ENCODE results near the gene PGBD5. TPM values are rescaled to one million over a fixed set of nuclear protein-coding genes. Genes with fewer than 3 reads are reported as not detected.

The PGBD5 gene
- total RNA-seq, 5 donors from 2014 or later (not counting 1 experiment from before 2014, with no cell fraction given) = 0.03 to 0.09 (median 0.09) TPM; not detected in 2

DNA sequence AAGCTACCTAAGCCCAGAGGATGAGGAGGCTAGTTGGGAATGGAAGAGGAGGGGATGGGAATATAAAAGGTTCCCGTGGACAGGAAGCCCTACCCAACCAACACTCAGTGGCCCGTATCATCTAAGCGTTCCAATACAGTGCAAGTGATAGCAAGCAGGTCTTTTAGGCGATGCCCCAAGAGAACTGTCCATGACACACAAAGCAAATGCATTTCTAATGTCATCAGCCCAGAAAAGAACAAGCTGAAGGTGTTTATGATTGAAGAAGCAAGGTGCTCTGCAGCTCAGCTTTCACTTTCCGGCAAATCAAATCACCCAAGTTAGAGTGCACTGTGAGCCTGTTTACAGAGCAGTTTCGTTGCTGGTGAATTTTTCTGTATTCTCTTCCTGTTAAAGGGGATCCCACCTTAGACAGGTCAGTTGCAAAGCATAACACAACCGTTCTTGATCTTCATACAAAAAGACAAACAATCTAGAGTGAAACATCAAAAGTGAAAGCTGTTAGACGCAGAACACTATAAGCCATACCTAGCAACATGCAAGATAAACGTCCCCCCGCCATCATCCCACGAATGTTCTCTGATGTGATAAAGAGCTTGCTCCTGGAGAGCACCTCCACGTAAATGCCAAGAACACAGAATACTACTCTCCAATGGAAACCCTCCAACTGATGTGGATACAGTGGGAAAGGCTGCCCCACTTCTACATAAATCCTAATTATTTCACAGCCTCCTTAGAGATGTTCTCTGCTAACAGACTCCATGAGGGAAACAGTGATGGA, 54.0 kb downstream of the PGBD5 start:
- DNase-seq (no peak), ATAC-seq (replicated peaks in 1 of 4) (no peak)
- Mint-ChIP-seq H3K4me3 (no peak overlapping the region), H3K27me3 (peaks cover 9 to 14% of the 10 kb centered on the region in 2 donors), H3K27ac (no peak overlapping the region), H3K9me3 (no peaks in the 10 kb centered on the region), H3K4me1 (no peaks in the 10 kb centered on the region), H3K36me3 (no peaks in the 10 kb centered on the region)
- H3K4me3 ChIP-seq (ENCODE audit: control insufficient read depth in 1 of 2, extremely low read depth in 1 of 2, low read length in 1 of 2) = no peak overlapping the region
- POLR2A ChIA-PET = interaction anchor here in 1 of 2 donors (0.6 kb wide), 1 partner anchor 519 kb away, joined by 7 read pairs; no protein-coding TSS in a partner anchor
- H3K9me3 ChIP-seq = no peaks in the 10 kb centered on the region
- peaks cover 0 to 18% of the 10 kb centered on the region in 2 experiments for H3K27me3 ChIP-seq (replicated peaks in 1 of 2; ENCODE audit: control insufficient read depth in 2 of 2, extremely low read depth in 1 of 2, insufficient read depth in 2 of 2, low read length in 1 of 2)
- no peaks in the 10 kb centered on the region for H3K36me3 ChIP-seq (ENCODE audit: control insufficient read depth in 2 of 2, extremely low read depth in 1 of 2, insufficient read depth in 1 of 2, low read length in 1 of 2)
- WGBS (ENCODE audit: insufficient coverage) = 86% methylated on average over 1 of the region's 12 CpGs
- no peak overlapping the region for H3K27ac ChIP-seq (ENCODE audit: low read length)
- no peaks in the 10 kb centered on the region for H3K4me1 ChIP-seq (ENCODE audit: control insufficient read depth in 1 of 2, extremely low read depth in 1 of 2, insufficient read depth in 2 of 2, low read length in 2 of 2)
- CTCF ChIA-PET = no interaction called here

DNA sequence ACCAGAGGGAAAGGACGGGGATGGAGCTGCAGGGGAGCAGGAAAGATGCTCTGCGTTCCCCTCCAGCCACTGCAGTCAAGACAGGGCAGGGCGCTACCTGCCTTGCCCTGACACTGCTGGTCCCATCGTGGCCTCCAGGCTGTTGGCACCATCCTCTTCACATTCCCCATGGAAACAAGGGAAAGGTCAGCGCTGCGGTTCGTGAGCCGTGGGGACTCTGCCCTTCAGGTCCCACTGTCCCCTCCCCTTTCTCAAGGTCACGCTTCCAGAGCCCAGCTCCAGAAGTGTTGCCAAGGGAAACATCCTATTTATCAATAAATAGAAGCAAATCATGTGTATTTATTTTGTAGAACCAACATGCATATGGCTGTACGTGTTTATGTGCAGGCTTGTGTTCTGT, 56.0 kb downstream of the PGBD5 start:
- Mint-ChIP-seq H3K4me1 (no peaks in the 10 kb centered on the region), H3K27ac (no peak overlapping the region), H3K36me3 (no peaks in the 10 kb centered on the region), H3K4me3 (no peak overlapping the region), H3K27me3 (peaks cover 16 to 18% of the 10 kb centered on the region in 2 donors), H3K9me3 (no peaks in the 10 kb centered on the region)
- ChIA-PET POLR2A (no interaction called here), CTCF (no interaction called here)
- H3K4me1 ChIP-seq (ENCODE audit: control insufficient read depth in 1 of 2, extremely low read depth in 1 of 2, insufficient read depth in 2 of 2, low read length in 2 of 2) = no peaks in the 10 kb centered on the region
- DNase-seq (no peak), ATAC-seq (replicated peaks in 1 of 4) (no peak)
- WGBS (ENCODE audit: insufficient coverage) = 75% methylated on average over 6 of the region's 10 CpGs
- H3K4me3 ChIP-seq (ENCODE audit: control insufficient read depth in 1 of 2, extremely low read depth in 1 of 2, low read length in 1 of 2) = no peak overlapping the region
- H3K36me3 ChIP-seq (ENCODE audit: control insufficient read depth in 2 of 2, extremely low read depth in 1 of 2, insufficient read depth in 1 of 2, low read length in 1 of 2) = no peaks in the 10 kb centered on the region
- H3K27me3 ChIP-seq (replicated peaks in 1 of 2; ENCODE audit: control insufficient read depth in 2 of 2, extremely low read depth in 1 of 2, insufficient read depth in 2 of 2, low read length in 1 of 2) = peaks cover 0 to 12% of the 10 kb centered on the region in 2 experiments
- no peaks in the 10 kb centered on the region for H3K9me3 ChIP-seq
- H3K27ac ChIP-seq (ENCODE audit: low read length) = no peak overlapping the region

DNA sequence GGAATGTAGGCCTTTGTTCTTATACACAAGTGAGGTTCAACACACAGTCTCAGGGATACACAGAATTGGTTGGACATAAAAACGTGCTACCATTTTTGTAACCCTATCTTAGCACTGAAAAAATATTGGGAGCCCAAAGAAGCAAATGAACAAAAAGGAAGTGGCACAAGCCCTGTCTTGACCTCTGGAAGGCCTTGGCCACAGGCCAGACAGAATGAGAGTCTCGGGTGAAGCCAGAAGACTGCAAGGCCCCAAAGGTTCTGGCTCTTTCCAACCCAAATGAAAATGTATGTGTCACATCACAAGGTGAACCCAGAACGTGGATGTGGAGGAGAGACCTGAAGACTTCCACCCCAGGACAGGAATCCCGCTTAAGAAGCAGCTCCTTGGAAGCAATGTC, 57.3 kb downstream of the PGBD5 start:
- Histone ChIP-seq H3K9me3 (no peaks in the 10 kb centered on the region), H3K4me3 (ENCODE audit: control insufficient read depth in 1 of 2, extremely low read depth in 1 of 2, low read length in 1 of 2) (no peak overlapping the region), H3K4me1 (ENCODE audit: control insufficient read depth in 1 of 2, extremely low read depth in 1 of 2, insufficient read depth in 2 of 2, low read length in 2 of 2) (no peaks in the 10 kb centered on the region), H3K27ac (ENCODE audit: low read length) (no peak overlapping the region), H3K27me3 (replicated peaks in 1 of 2; ENCODE audit: control insufficient read depth in 2 of 2, extremely low read depth in 1 of 2, insufficient read depth in 2 of 2, low read length in 1 of 2) (peaks cover 0 to 14% of the 10 kb centered on the region in 2 experiments), H3K36me3 (ENCODE audit: control insufficient read depth in 2 of 2, extremely low read depth in 1 of 2, insufficient read depth in 1 of 2, low read length in 1 of 2) (no peaks in the 10 kb centered on the region)
- H3K36me3 Mint-ChIP-seq = no peaks in the 10 kb centered on the region
- no peaks in the 10 kb centered on the region for H3K4me1 Mint-ChIP-seq
- H3K27me3 Mint-ChIP-seq = peaks cover 14 to 16% of the 10 kb centered on the region in 2 donors
- CTCF ChIA-PET = no interaction called here
- DNase-seq (no peak), ATAC-seq (replicated peaks in 1 of 4) (no peak)
- WGBS (ENCODE audit: insufficient coverage) = 85% methylated on average over 2 of the region's 4 CpGs
- POLR2A ChIA-PET = no interaction called here
- H3K9me3 Mint-ChIP-seq = no peaks in the 10 kb centered on the region
- no peak overlapping the region for H3K27ac Mint-ChIP-seq
- H3K4me3 Mint-ChIP-seq = no peak overlapping the region

DNA sequence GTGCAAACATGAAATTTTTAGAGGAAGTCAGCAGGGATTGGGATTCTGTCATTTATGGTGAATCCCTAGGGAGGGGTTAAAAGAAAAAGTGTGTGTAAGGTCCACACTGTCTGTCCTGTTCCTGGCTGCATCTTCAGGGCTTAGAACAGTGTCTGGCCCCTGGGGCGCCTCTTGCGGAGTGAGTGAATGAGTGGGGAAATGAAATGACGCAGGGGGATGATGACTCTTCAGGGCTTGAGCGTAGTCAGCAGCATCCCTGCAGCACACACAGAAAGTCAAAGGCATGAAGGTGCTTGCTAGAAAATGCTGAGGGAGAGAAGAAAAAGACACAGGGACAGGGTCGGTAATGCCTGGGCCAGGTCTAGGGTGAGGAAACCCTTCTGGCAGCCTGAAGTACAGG, 57.8 kb downstream of the PGBD5 start:
- ChIA-PET CTCF (no interaction called here), POLR2A (no interaction called here)
- no peaks in the 10 kb centered on the region for H3K9me3 Mint-ChIP-seq
- Histone ChIP-seq H3K36me3 (ENCODE audit: control insufficient read depth in 2 of 2, extremely low read depth in 1 of 2, insufficient read depth in 1 of 2, low read length in 1 of 2) (no peaks in the 10 kb centered on the region), H3K9me3 (no peaks in the 10 kb centered on the region), H3K4me3 (ENCODE audit: control insufficient read depth in 1 of 2, extremely low read depth in 1 of 2, low read length in 1 of 2) (no peak overlapping the region), H3K27me3 (replicated peaks in 1 of 2; ENCODE audit: control insufficient read depth in 2 of 2, extremely low read depth in 1 of 2, insufficient read depth in 2 of 2, low read length in 1 of 2) (peaks cover 0 to 14% of the 10 kb centered on the region in 2 experiments), H3K27ac (ENCODE audit: low read length) (no peak overlapping the region), H3K4me1 (ENCODE audit: control insufficient read depth in 1 of 2, extremely low read depth in 1 of 2, insufficient read depth in 2 of 2, low read length in 2 of 2) (no peaks in the 10 kb centered on the region)
- H3K4me3 Mint-ChIP-seq = no peak overlapping the region
- H3K4me1 Mint-ChIP-seq = no peaks in the 10 kb centered on the region
- peaks cover 14 to 19% of the 10 kb centered on the region in 2 donors for H3K27me3 Mint-ChIP-seq
- WGBS (ENCODE audit: insufficient coverage) = 71% methylated on average over 5 of the region's 5 CpGs
- no peak for DNase-seq
- H3K36me3 Mint-ChIP-seq = no peaks in the 10 kb centered on the region
- no peak for ATAC-seq (replicated peaks in 1 of 4)
- no peak overlapping the region for H3K27ac Mint-ChIP-seq

DNA sequence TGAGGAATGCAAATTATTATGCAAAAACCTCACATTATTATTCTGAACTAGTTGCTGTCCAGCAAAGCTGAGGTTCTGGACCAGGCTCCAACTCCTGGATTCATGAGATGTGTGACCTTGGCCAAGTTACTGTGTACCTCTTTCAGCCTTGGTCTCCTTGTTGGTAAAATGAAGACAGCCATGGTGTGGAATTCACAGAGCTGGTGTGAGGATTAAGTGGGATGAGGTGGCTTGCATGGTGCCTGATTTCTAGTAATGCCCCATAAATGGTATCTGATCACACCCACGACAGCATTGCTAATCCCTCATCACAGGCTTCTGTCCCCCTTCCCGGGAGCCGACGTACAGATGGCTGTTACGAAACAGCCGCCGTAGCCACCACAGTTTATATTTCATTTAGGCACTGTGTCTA, 59.6 kb downstream of the PGBD5 start:
- Mint-ChIP-seq H3K36me3 (no peaks in the 10 kb centered on the region), H3K4me3 (no peak overlapping the region), H3K27me3 (peaks cover 16 to 23% of the 10 kb centered on the region in 2 donors), H3K9me3 (no peaks in the 10 kb centered on the region), H3K4me1 (no peaks in the 10 kb centered on the region), H3K27ac (no peak overlapping the region)
- Histone ChIP-seq H3K4me1 (ENCODE audit: control insufficient read depth in 1 of 2, extremely low read depth in 1 of 2, insufficient read depth in 2 of 2, low read length in 2 of 2) (no peaks in the 10 kb centered on the region), H3K27ac (ENCODE audit: low read length) (no peak overlapping the region), H3K9me3 (no peaks in the 10 kb centered on the region), H3K4me3 (ENCODE audit: control insufficient read depth in 1 of 2, extremely low read depth in 1 of 2, low read length in 1 of 2) (no peak overlapping the region), H3K36me3 (ENCODE audit: control insufficient read depth in 2 of 2, extremely low read depth in 1 of 2, insufficient read depth in 1 of 2, low read length in 1 of 2) (no peaks in the 10 kb centered on the region), H3K27me3 (replicated peaks in 1 of 2; ENCODE audit: control insufficient read depth in 2 of 2, extremely low read depth in 1 of 2, insufficient read depth in 2 of 2, low read length in 1 of 2) (peaks cover 0 to 14% of the 10 kb centered on the region in 2 experiments)
- POLR2A ChIA-PET = no interaction called here
- CTCF ChIA-PET = no interaction called here
- ATAC-seq (replicated peaks in 1 of 4) (no peak), DNase-seq (no peak)
- WGBS (ENCODE audit: insufficient coverage) = no CpG with 5 or more reads among the region's 7 CpGs

- Histone ChIP-seq H3K36me3 (ENCODE audit: control insufficient read depth in 2 of 2, extremely low read depth in 1 of 2, insufficient read depth in 1 of 2, low read length in 1 of 2) (no peaks in the 10 kb centered on the region), H3K27ac (ENCODE audit: low read length) (no peak overlapping the region), H3K4me3 (ENCODE audit: control insufficient read depth in 1 of 2, extremely low read depth in 1 of 2, low read length in 1 of 2) (no peak overlapping the region), H3K27me3 (replicated peaks in 1 of 2; ENCODE audit: control insufficient read depth in 2 of 2, extremely low read depth in 1 of 2, insufficient read depth in 2 of 2, low read length in 1 of 2) (peaks cover 0 to 15% of the 10 kb centered on the region in 2 experiments), H3K9me3 (no peaks in the 10 kb centered on the region), H3K4me1 (ENCODE audit: control insufficient read depth in 1 of 2, extremely low read depth in 1 of 2, insufficient read depth in 2 of 2, low read length in 2 of 2) (no peaks in the 10 kb centered on the region)
- Mint-ChIP-seq H3K27ac (no peak overlapping the region), H3K36me3 (no peaks in the 10 kb centered on the region), H3K4me1 (no peaks in the 10 kb centered on the region), H3K4me3 (no peak overlapping the region), H3K27me3 (peaks cover 16 to 23% of the 10 kb centered on the region in 2 donors), H3K9me3 (no peaks in the 10 kb centered on the region)
- DNase-seq (no peak), ATAC-seq (replicated peaks in 1 of 4) (no peak)
- CTCF ChIA-PET = interaction anchor here in 1 of 2 donors (0.6 kb wide), 1 partner anchor 126 kb away, joined by 4 read pairs; no protein-coding TSS in a partner anchor
- 17% methylated on average over 1 of the region's 3 CpGs for WGBS (ENCODE audit: insufficient coverage)
- POLR2A ChIA-PET = no interaction called here
Measured at GRCh38 chr1:230365723-230366307, 60.3 kb downstream of the PGBD5 start.

Data from T-cell (primary cell).